Measurements from ENCODE around the gene HOXB4. TPM values are rescaled to one million over a fixed set of nuclear protein-coding genes. Genes with fewer than 3 reads are reported as not detected.

Gene HOXB4
- total and polyA plus RNA-seq, 9 donors: 0.13 to 3.4 (median 0.87) TPM

DNA sequence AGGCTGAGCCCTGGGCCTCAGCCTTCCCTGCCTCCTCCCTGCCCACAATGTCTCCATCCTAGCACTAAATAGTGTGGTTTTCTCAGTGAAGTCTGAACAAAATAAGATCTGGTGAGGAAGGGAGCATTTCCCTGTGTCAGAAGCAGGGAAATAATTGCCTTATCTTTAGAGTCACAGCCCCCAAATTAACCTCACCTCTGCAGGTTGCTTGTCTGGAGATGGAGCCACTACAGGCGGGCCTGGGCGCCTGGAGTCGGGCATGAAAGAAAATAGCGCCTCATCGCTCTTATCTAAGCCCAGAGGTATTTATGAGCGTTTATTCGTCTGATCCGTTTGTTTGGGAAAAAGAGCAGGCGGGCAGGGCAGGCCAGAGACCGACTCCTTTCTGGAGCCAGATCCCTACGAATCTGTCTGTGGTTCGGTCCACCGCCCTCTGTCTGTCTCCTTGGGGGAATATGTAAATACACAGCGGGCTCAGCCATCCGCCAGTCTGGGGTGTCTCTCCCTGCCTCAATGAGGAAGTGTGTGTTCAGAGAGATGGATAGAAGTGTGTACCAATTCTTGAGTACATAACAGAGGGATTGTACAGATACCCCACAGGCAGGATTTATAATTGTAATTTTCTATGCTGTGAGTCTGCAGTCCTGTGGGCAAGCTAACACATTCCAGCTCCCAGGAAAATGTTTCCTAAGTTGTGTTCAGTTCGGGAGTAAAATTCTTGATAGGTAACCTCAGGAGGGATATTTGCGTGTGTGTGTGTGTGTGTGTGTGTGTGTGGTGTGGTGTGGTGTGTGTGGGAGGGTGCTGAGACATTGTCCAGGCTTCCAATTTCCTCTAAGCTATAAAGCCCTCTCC lies 22.3 kb upstream of the HOXB4 start:
- intact Hi-C loops (cut with DNase I): no loop called here
- Histone ChIP-seq H3K9me3 (peaks cover 0 to 12% of the 10 kb centered on the region in 2 donors), H3K27ac (no peak overlapping the region), H3K36me3 (no peaks in the 10 kb centered on the region), H3K4me1 (ENCODE audit: insufficient read depth) (no peaks in the 10 kb centered on the region), H3K27me3 (peaks cover under 1% of the 10 kb centered on the region), H3K4me3 (no peak overlapping the region)
- 16 to 36% (median 22%) methylated on average over 17 of the region's 17 CpGs for WGBS, 3 donors
- TF ChIP-seq, protein P1, sequence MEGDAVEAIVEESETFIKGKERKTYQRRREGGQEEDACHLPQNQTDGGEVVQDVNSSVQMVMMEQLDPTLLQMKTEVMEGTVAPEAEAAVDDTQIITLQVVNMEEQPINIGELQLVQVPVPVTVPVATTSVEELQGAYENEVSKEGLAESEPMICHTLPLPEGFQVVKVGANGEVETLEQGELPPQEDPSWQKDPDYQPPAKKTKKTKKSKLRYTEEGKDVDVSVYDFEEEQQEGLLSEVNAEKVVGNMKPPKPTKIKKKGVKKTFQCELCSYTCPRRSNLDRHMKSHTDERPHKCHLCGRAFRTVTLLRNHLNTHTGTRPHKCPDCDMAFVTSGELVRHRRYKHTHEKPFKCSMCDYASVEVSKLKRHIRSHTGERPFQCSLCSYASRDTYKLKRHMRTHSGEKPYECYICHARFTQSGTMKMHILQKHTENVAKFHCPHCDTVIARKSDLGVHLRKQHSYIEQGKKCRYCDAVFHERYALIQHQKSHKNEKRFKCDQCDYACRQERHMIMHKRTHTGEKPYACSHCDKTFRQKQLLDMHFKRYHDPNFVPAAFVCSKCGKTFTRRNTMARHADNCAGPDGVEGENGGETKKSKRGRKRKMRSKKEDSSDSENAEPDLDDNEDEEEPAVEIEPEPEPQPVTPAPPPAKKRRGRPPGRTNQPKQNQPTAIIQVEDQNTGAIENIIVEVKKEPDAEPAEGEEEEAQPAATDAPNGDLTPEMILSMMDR (IDR thresholded peaks at IDR 0.05): no peak
- TF ChIP-seq POLR2A (IDR thresholded peaks at IDR 0.05): no peak
- no peak for TF ChIP-seq EP300 (IDR thresholded peaks at IDR 0.05)
- no peak for DNase-seq

DNA sequence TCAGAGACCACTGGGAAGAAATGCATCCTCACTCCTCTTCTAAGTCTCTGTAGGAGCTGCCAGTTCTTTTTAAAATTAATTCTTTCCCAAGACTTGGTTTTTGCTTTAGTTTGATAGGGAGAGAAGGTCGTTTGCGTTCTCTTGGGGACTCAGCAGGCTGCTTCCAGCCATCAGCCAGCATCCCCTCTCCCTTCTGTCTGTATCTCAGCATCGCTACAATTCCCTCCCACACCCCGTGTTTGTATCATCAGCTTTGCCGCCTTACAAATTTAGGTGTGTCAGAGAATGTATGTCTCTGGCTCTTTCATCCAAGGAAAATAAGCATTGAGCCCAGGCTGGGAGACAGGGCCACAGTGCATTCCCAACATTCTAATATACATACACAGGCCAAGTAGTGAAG lies 21.2 kb upstream of the HOXB4 start:
- Histone ChIP-seq H3K27me3 (peaks cover 2% of the 10 kb centered on the region), H3K9me3 (peaks cover 0 to 15% of the 10 kb centered on the region in 2 donors), H3K27ac (no peak overlapping the region), H3K4me1 (ENCODE audit: insufficient read depth) (no peaks in the 10 kb centered on the region), H3K36me3 (no peaks in the 10 kb centered on the region), H3K4me3 (no peak overlapping the region)
- DNase-seq: no peak
- intact Hi-C loops (cut with DNase I): loop anchor here in 1 of 4 donors (10.0 kb wide), 1 partner anchor 245 kb away; no protein-coding TSS in a partner anchor
- TF ChIP-seq, protein P1 (IDR thresholded peaks at IDR 0.05): no peak
- TF ChIP-seq POLR2A (IDR thresholded peaks at IDR 0.05) (no peak), EP300 (IDR thresholded peaks at IDR 0.05) (no peak)
- WGBS, 3 donors: 39 to 63% (median 44%) methylated on average over 5 of the region's 5 CpGs

DNA sequence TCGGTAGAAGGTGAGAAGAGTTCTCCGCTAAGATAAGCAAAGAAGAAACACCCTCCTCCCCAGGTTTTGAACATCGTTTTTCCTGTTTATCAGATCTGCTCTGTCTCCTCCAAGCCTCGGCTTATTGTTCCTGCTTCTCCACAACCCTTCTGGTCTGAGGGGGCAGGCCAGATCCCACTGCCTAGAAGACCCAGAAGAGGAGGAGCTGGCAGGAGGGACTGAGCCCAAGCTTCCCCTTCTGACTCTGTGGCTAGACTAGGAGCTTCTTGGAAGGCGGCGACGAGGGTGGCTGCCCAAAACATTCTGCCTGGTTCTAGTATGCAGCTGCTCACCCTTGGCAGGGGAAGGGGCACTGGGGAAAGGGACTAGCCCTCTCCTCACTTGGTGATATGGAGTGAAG lies 20.6 kb upstream of the HOXB4 start:
- Histone ChIP-seq H3K27ac (no peak overlapping the region), H3K4me3 (no peak overlapping the region), H3K36me3 (no peaks in the 10 kb centered on the region), H3K4me1 (ENCODE audit: insufficient read depth) (no peaks in the 10 kb centered on the region), H3K27me3 (peaks cover 2% of the 10 kb centered on the region), H3K9me3 (peaks cover 0 to 16% of the 10 kb centered on the region in 2 donors)
- intact Hi-C loops (cut with DNase I): loop anchor here in 1 of 4 donors (10.0 kb wide), 1 partner anchor 244 kb away; no protein-coding TSS in a partner anchor
- 15 to 31% (median 18%) methylated on average over 7 of the region's 7 CpGs for WGBS, 3 donors
- DNase-seq: no peak
- TF ChIP-seq POLR2A (IDR thresholded peaks at IDR 0.05) (no peak), EP300 (IDR thresholded peaks at IDR 0.05) (no peak)
- TF ChIP-seq, protein P1 (IDR thresholded peaks at IDR 0.05): no peak

DNA sequence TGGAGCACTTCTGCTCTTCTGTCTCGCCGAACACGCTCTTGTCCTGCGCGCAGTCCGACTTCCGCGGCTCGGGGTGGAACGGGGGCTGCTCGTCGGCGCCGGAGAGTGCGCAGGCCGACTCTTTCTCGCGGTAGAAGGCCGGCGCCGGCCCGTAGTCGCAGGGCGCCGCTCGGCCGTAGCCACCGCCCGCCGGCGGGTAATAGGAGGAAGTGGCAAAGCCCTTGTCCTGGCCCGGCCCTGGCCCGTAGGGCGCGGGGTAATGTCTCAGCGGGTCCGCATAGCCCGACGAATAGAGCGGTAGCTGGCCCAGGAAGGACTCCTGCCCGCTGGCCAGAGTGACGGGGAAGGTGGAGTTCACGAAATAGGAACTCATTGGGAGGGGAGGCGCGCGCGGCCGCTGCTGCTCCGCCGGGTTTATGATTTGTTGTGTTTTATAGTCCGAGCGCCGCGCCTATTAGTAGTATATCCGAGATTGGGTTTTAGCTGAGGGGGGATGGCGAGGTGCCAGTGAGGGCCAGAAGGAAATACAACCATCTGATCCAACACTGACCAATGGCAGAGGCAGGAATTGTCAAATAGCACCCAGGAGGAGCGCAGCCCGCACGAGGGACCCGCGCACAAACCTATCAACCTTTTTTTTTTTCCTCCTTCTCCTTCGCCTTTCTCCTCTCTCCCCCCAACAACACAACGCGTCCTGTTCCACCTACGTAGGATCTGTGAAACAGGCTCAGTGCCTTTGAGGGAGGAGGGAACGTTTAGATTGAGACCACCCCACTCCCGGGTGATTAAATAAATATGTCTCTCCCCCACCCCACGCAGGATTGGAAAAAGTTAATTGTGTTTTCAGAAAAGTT lies 19.9 kb upstream of the HOXB4 start:
- Histone ChIP-seq H3K9me3 (peaks cover 0 to 12% of the 10 kb centered on the region in 2 donors), H3K27ac (no peak overlapping the region), H3K4me1 (ENCODE audit: insufficient read depth) (no peaks in the 10 kb centered on the region), H3K4me3 (peak overlapping the region; percentile 38), H3K36me3 (no peaks in the 10 kb centered on the region), H3K27me3 (peaks cover 2% of the 10 kb centered on the region)
- intact Hi-C loops (cut with DNase I): loop anchor here in 1 of 4 donors (10.0 kb wide), 1 partner anchor 243 kb away; no protein-coding TSS in a partner anchor
- WGBS, 3 donors: 1 to 2% (median 1%) methylated on average over 64 to 68 of the region's 68 CpGs
- DNase-seq: no peak
- TF ChIP-seq POLR2A (IDR thresholded peaks at IDR 0.05) (no peak), EP300 (IDR thresholded peaks at IDR 0.05) (no peak)
- TF ChIP-seq, protein P1 (IDR thresholded peaks at IDR 0.05): no peak
